MG63 (cell line): Measurements from ENCODE around the gene TMEM255B. TPM values are rescaled to one million over a fixed set of nuclear protein-coding genes. Genes with fewer than 3 reads are reported as not detected.

Experiments used
- DNase-seq: peaks from one replicate; pipeline ENCODE4 v3.0.0-alpha.2; 2020
- H3K27me3 ChIP-seq: fragments of 250-450 bp; sonication (Bioruptor Pico); 2 replicates; pipeline ENCODE4 v1.5.1; 2020; ENCODE audit warnings: mild to moderate bottlenecking, moderate library complexity
- H3K36me3 ChIP-seq: fragments of 250-450 bp; sonication (Bioruptor Pico); 2 replicates; pipeline ENCODE4 v1.5.1; 2020; ENCODE audit warnings: mild to moderate bottlenecking, moderate library complexity
- H3K4me3 ChIP-seq: fragments of 250-450 bp; sonication (Bioruptor Pico); 2 replicates; pipeline ENCODE4 v1.5.1; 2020; ENCODE audit warnings: mild to moderate bottlenecking, moderate library complexity
- H3K9me3 ChIP-seq: fragments of 250-450 bp; sonication (Bioruptor Pico); 2 replicates; pipeline ENCODE4 v1.5.1; 2020; ENCODE audit warnings: mild to moderate bottlenecking, moderate library complexity
- total RNA-seq: library from RNA; depleted of rRNA; stranded (reverse); fragments of >200 nt; shearing (Covaris generic); gene quantifications from 2 replicates; pipeline ENCODE4 v1.2.3, GENCODE V29; 2014; ENCODE audit warnings: low replicate concordance

TMEM255B gene
- total RNA-seq, 1 experiment from 2014 or later = 1.4 TPM

DNA sequence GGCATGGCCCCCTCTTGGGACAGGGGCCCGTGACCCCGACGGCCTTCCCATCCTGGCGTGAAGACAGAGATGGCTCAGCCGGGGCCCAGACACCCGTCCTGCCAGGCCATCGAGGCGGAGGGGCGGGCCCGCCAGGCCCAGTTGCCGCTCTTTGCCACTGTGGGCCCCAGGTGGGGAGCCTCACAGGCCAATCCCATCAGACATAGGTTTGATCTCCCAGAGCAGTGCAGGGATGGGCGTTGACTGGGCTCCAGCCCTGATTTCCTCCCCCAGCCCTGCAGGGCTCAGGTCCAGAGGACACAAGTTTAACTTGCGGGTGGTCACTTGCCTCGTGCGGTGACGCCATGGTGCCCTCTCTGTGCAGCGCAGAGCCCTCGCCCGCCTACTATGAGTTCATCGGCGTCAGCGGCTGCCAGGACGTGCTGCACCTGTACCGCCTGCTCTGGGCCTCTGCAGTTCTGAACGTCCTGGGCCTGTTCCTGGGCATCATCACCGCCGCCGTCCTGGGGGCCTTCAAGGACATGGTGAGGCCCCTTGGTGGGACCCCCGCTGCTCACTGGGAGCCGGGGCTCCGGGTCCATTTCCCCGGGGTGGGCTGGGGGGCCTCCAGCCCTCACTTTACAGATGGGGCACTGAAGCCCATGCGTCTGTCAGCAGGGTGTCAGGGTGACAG, 42.4 kb downstream of the TMEM255B start:
- no peaks in the 10 kb centered on the region for H3K27me3 ChIP-seq
- H3K9me3 ChIP-seq = no peaks in the 10 kb centered on the region
- no peaks in the 10 kb centered on the region for H3K36me3 ChIP-seq
- DNase-seq = no peak
- H3K4me3 ChIP-seq = no peak overlapping the region

DNA sequence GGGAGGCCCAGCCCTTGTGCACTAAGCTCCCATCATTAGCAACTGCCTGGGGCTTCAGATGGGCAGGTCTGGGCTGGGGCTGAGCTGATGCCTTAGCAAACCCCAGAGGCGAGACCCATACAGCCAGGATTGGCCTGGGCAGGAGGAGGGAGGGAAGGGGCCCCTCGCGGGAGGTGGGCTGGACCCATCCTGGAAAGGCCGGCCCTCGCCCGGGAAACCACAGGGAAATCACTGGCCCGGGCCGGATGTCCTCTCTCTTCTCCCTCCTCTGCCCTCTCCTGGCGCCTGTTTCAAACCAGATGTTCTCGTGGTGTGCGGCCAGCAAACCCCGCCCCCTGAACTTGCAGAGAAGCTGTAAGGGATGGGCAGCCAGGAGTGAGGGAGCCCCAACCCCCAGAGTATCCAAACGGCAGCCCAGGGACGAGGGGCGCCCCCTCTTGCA, 43.1 kb downstream of the TMEM255B start:
- Histone ChIP-seq H3K4me3 (no peak overlapping the region), H3K9me3 (no peaks in the 10 kb centered on the region), H3K27me3 (no peaks in the 10 kb centered on the region), H3K36me3 (no peaks in the 10 kb centered on the region)
- DNase-seq = peak; percentile 74

DNA sequence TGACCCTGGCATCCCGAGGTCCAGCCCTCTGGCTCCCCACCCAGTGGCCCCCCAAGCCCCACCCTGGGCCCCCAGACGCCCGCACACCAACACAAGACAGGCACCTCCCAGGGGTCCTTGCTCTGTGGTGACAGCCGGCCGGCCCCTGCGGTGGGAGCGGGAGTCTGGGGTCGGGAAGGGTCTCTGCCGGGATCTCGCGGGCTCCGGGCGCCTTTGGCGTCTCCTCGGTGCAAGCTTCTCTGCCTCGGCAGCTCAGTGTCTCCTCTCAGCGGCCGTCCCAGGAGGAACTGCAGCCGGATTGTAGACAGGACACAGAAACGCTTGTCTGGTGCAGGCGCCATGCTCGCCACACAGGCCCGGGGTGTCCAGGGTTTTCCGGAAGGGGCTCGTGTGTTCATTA, 43.7 kb downstream of the TMEM255B start:
- H3K27me3 ChIP-seq = no peaks in the 10 kb centered on the region
- DNase-seq = no peak
- H3K36me3 ChIP-seq = no peaks in the 10 kb centered on the region
- no peak overlapping the region for H3K4me3 ChIP-seq
- H3K9me3 ChIP-seq = no peaks in the 10 kb centered on the region

DNA sequence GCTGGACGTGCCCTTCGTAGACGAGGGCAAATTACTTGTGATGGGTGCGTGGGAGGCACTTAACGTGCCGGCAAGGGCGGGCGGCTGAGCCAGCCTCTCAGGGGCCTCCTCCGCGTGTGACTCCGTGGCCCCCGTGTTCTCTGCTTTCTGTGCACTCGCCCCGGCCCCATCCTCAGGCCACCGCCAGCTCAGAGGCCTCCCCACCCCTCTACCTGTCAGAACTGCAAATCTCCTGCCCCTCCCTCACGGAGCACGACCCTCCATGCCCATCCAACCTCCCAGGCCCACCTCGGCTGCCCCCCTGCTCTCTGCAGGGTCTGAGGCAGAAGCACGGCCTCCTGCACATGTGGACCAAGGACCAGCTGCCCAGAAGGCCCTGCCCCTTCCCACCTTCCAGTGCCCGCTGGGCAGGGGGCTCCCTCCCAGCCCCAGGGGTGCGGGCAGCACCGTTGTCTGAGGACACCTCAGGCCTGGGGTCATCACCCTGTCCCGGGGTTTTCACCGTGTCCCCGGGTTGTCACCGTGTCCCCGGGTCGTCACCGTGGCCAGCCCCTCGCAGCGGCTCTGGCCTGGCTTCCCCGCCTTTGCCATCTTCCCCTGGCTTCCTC, 44.5 kb downstream of the TMEM255B start:
- Histone ChIP-seq H3K9me3 (peaks cover 5% of the 10 kb centered on the region), H3K27me3 (no peaks in the 10 kb centered on the region), H3K36me3 (no peaks in the 10 kb centered on the region), H3K4me3 (no peak overlapping the region)
- no peak for DNase-seq

DNA sequence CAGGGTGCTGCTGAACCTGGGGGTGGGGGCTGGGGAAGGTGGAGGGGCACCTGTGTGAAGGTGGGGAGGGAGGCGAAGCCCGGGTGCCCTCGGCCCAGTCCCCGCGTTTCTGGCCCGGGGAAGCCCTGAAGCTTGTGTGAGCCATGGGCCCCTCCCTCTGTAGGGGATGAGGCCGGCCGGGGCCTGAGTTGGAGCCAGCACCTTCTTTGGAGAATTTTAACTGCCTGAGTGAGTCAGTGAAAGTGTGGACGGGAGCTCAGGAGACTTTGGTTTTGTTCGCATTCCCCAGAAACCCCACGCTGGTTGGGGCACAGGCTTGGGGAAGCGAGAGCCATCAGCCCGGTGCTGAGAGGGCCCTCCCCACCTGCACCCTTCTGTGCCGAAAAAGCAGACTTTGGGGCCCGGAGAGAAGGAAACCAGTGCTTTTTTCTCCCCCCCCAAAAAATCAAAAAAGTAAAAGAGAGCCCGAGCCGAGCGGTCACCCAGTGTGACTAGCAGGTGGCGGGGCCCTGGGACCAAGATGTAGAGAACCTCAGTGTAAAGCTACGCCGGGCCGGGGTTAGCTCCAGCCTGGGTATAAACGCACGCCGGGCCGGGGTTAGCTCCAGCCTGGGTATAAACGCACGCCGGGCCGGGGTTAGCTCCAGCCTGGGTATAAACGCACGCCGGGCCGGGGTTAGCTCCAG, 45.1 kb downstream of the TMEM255B start:
- no peaks in the 10 kb centered on the region for H3K36me3 ChIP-seq
- H3K4me3 ChIP-seq = no peak overlapping the region
- no peaks in the 10 kb centered on the region for H3K27me3 ChIP-seq
- H3K9me3 ChIP-seq = peaks cover 5% of the 10 kb centered on the region
- DNase-seq = no peak

DNA sequence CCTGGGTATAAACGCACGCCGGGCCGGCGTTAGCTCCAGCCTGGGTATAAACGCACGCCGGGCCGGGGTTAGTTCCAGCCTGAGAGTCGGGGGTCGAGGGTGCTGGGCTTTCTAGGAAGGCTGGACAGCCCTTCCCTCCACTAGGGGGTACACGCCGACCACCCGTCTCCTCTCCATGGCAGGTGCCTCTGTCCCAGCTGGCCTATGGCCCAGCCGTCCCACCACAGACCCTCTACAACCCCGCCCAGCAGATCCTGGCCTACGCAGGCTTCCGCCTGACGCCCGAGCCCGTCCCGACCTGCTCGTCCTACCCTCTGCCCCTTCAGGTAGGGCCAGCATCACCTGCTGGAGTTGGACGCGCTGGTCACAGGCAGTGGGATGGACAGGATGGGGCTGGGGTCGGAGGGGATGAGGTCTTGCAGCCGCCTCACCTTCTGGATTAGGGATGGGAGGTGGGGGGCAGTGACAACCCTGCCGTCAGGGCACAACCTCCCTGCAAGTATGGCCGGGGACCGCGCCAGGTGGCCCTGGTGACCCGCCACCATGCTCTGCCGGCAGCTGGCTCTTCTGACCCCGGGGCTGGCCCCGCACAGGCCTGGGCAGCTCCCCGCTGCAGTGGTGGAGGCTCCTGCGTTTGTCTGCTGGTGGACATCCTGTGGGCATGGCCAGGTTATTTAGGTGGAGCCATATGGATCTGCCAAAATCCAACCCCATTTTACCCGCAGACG, 45.8 kb downstream of the TMEM255B start:
- no peak for DNase-seq
- H3K9me3 ChIP-seq = peaks cover 5% of the 10 kb centered on the region
- no peaks in the 10 kb centered on the region for H3K27me3 ChIP-seq
- H3K4me3 ChIP-seq = no peak overlapping the region
- H3K36me3 ChIP-seq = no peaks in the 10 kb centered on the region

DNA sequence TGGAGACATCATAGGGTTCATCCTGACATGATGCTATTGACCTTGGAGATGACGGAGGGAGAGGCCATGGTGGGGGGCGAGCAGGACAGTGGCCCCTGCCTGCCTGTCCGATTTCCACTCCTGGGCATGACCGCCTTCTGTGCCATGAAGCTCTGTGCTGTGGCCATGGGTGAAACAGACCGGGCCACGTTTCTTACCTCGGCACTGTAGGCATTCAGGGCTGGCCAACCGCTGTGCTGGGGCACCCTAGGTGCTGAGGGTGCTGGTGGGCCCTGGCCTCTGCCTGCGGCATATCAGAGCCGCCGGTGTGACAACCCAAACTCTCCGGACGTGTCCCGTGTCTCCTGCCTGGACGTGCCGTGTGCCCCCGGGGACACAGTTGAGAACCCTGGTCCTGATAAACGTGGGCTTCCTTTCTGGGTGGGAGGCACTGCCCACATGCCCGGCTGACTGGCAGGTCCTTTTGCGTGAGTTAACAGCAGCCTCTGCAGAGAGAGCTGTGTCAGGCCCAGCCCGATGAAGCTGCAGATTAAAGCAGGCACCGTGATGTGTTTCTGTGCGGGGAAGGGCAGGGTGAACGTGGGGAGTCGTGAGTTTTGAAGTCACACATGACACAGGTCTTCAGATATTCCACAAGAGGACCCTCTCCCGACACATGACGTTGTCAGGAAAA, 46.5 kb downstream of the TMEM255B start:
- Histone ChIP-seq H3K9me3 (peaks cover 5% of the 10 kb centered on the region), H3K4me3 (no peak overlapping the region), H3K36me3 (no peaks in the 10 kb centered on the region), H3K27me3 (no peaks in the 10 kb centered on the region)
- no peak for DNase-seq

DNA sequence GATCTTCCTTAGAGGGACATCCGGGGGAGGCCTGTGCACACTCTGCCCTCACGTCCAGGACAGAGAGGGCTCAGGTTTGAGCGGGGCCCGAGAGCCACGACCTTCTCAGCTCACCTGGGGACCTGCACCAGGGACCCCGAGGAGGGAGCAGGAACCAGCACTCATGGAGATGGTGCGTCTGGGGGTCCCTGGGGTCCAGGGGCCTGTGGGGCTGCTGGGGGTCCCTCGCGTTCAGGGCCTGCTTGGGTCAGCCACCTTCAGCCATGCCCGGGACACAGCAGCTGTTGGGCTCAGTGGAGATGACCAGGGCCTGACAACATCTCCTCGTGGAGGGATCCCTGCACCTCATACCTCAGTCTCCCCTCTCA, 47.1 kb downstream of the TMEM255B start:
- DNase-seq = no peak
- peaks cover 5% of the 10 kb centered on the region for H3K9me3 ChIP-seq
- H3K4me3 ChIP-seq = no peak overlapping the region
- no peaks in the 10 kb centered on the region for H3K36me3 ChIP-seq
- H3K27me3 ChIP-seq = no peaks in the 10 kb centered on the region

DNA sequence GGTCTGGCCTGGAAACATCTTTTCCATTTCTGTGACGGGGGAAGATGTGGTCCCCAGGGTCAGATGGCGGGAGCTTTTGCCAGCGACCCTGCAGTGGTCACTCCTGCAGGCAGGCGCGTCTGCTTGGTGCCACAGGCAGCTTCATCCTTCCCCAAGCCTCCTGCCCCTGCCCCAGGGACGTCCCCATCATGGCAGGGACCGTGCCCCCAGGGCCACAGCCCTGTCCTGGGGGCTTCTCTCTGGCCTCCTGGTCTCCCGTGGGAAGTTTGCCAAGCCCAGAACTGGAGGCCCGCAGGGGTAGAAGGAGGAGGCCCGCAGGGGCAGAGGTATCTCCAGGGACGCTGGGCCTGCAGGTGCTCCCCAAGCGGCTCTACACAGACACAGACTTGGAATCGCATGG, 47.5 kb downstream of the TMEM255B start:
- Histone ChIP-seq H3K36me3 (no peaks in the 10 kb centered on the region), H3K27me3 (no peaks in the 10 kb centered on the region), H3K9me3 (peaks cover 5% of the 10 kb centered on the region), H3K4me3 (no peak overlapping the region)
- DNase-seq = no peak

DNA sequence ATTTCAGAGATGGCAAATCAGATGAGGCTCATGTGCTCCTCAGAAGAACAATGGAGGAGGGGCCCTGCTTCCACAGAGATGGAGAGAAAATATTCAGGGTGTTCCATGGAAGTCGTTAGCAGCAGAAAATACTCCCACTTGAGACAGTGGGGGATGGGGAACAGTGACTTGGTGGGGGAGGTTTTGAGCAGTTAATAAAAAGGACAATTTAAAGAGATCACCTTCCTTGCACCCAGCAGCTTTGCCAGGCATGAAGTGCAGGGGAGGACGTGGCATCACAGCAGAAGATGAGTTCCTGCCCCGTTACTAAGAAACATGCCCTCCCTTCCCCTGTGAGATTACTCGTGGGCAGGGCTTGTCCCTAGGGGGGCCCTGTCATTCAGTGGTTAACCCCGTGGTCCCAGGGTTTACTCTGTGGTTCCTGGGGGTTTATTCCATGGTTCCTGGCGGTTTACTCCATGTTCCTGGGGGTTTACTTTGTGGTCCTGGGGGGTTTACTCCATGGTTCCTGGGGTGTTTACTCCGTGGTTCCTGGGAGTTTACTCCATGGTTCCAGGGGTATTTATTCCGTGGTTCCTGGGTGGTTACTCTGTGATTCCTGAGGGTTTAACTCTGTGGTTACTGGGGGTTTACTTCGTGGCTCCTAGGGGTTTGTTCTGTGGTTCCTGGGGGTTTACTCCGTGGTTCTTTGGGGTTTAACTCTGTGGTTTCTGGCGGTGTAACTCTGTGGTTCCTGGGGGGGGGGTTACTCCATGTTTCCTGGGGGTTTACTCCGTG, 49.2 kb downstream of the TMEM255B start:
- peaks cover 5% of the 10 kb centered on the region for H3K9me3 ChIP-seq
- no peaks in the 10 kb centered on the region for H3K27me3 ChIP-seq
- DNase-seq = no peak
- H3K36me3 ChIP-seq = no peaks in the 10 kb centered on the region
- no peak overlapping the region for H3K4me3 ChIP-seq

DNA sequence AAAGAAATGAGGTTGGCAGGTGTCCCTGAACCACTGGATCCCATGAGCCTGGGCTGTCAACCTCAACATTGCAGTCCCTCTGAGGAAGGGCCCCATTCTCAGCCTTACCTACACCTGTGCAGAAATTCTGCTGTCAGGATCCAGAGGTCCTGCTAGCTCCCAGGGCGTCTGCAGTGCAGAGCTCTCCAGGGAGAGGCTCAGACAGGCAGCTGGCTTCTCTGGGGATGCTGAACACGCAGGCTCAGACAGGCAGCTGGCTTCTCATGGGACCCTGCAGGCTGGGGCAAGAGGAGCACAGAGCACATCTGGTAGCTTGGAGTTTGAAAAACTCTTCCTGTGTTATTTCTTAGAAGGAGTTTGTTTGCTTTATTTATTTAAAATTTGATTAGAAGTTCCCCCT, 50.9 kb downstream of the TMEM255B start:
- DNase-seq = no peak
- H3K27me3 ChIP-seq = no peaks in the 10 kb centered on the region
- peaks cover 5% of the 10 kb centered on the region for H3K9me3 ChIP-seq
- H3K4me3 ChIP-seq = no peak overlapping the region
- H3K36me3 ChIP-seq = no peaks in the 10 kb centered on the region

DNA sequence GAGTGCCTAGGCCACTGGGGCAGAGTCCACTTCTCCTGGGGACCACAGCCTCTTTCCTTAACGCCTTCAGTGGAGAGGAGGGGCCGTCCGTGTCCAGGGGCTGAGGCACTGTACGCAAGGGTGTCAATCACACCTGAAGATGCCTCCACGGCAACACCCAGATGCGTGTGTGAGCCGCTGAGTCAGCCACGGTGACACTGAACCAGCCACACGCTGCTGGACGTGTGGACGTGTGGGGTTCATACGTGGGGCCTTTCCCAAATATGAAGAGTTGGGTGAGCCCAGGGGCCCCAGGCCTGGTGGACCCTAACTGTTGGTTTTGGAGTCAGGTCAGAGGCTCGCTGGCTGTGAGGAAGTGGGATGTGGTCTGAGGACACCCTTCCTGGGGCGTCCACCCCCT, 51.6 kb downstream of the TMEM255B start:
- DNase-seq = no peak
- no peaks in the 10 kb centered on the region for H3K36me3 ChIP-seq
- H3K4me3 ChIP-seq = no peak overlapping the region
- H3K9me3 ChIP-seq = peaks cover 5% of the 10 kb centered on the region
- no peaks in the 10 kb centered on the region for H3K27me3 ChIP-seq

DNA sequence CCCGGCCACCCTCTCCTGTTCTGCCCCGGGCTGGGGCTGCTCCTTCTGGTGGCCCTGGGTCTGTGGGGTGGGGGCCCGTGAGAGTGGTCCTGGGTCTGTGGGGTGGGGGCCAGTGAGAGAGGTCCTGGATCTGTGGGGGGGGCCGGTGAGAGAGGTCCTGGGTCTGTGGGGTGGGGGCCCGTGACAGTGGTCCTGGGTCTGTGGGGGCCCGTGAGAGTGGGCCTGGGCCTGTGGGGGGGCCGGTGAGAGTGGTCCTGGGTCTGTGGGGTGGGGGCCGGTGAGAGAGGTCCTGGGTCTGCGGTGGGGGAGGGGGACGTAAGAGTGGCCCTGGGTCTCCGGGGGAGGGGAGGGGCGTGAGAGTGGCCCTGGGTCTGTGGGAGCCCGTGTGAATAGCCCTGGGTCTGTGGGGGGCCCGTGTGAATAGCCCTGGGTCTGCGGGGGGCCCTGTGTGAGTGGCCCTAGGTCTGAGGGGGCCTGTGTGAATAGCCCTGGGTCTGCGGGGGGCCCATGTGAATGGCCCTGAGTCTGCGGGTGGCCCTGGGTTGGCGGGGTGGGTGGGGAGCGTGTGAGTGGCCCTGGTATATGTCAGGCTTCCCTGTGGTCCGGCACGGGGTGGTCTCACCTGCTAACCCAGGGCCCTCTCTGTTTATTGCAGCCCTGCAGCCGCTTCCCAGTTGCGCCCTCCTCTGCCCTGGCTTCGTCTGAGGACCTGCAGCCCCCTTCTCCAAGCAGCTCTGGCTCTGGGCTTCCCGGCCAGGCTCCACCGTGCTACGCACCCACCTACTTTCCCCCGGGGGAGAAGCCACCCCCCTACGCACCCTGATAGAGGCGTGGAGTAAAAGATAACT, 52.3 kb downstream of the TMEM255B start:
- Histone ChIP-seq H3K4me3 (no peak overlapping the region), H3K36me3 (peaks cover 1% of the 10 kb centered on the region), H3K27me3 (no peaks in the 10 kb centered on the region), H3K9me3 (peaks cover 5% of the 10 kb centered on the region)
- no peak for DNase-seq

DNA sequence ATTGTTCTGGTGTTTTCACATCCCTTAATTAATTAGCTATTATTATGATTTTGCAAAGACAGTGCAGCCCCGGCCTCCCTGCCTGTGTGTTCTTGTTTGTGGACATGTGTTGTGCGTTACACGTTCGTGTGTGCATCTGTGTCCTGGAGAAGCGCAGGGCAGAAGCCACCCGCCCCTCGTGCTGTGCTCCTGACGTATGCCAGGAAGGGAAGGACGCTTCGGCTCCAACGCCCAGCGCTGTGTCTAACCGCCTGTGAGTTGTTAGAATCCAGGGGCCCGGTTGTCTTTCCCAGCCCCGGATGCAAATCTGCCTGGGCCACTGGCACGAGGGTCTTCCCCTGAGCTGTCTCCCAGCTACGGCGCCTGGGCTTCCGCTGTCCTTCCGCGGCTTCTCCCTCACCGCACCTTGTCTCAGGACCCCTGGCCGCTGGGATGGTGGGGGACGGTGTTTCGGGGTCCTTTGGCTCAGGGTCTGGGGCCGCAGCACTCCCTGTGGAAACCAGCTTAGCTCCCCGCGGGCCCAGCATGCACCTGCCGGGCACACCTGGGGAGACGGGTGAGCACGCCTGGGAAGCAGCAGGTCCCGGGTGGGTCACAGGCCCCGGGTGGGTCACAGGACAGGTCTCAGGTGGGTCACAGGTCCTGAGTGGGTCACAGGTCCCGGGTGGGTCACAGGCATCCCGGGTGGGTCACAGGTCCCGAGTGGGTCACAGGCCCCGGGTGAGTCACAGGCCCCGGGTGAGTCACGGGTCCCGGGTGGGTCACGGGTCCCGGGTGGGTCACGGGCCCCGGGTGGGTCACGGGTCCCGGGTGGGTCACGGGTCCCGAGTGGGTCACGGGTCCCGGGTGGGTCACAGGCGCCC, 53.4 kb downstream of the TMEM255B start:
- H3K36me3 ChIP-seq = peaks cover 7% of the 10 kb centered on the region
- peaks cover 5% of the 10 kb centered on the region for H3K9me3 ChIP-seq
- H3K27me3 ChIP-seq = no peaks in the 10 kb centered on the region
- no peak for DNase-seq
- no peak overlapping the region for H3K4me3 ChIP-seq
